Stimulated activated CD4-positive, alpha-beta T cell treated with anti-CD3 and anti-CD28 coated beads, TNF-alpha, amount 100 ng/mL, for 4 hours (primary cell): Measurements from ENCODE around the gene HCK.
"Not testable (repeated sequence)": the region's sequence is repeated elsewhere in the genome, so short reads cannot be mapped to it uniquely, and the experiment has no call there.

Source experiments
- DNase-seq, 3 experiments: peaks; one replicate each; pipeline ENCODE4 v3.0.0-alpha.2; 2020; ENCODE audit warnings: low read depth in 3 of 3

HCK gene

DNA sequence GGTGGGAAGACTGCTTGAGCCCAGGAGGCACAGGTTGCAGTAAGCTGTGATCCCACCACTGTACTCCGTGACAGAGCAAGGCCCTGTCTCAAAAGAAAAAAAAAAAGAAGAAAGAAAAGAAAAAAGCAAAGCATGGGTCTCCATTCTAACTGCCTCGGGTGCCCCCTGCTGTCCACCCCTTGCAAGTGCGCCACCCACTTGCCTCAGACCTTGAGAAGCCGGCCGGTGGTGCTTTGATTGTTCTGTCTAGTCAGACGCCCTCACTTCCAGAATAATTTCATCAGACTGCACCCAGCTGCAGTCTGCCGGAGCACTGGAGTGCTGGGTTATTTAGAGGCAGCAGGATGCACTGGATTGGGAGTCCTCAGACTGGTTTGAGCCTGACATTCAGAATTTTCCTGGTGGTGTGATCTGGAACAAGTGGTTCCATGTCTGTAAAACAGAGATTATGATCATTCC, 39.9 kb downstream of the HCK start:
- DNase-seq = peak; percentile 54 to 62 (median 61)

- DNase-seq = no peak
These were observed 46.7 kb downstream of the HCK start for GRCh38 chr20:32098786-32099185.

GRCh38 chr20:32108814-32109391, 56.9 kb downstream of the HCK start:
- DNase-seq = no peak

DNA sequence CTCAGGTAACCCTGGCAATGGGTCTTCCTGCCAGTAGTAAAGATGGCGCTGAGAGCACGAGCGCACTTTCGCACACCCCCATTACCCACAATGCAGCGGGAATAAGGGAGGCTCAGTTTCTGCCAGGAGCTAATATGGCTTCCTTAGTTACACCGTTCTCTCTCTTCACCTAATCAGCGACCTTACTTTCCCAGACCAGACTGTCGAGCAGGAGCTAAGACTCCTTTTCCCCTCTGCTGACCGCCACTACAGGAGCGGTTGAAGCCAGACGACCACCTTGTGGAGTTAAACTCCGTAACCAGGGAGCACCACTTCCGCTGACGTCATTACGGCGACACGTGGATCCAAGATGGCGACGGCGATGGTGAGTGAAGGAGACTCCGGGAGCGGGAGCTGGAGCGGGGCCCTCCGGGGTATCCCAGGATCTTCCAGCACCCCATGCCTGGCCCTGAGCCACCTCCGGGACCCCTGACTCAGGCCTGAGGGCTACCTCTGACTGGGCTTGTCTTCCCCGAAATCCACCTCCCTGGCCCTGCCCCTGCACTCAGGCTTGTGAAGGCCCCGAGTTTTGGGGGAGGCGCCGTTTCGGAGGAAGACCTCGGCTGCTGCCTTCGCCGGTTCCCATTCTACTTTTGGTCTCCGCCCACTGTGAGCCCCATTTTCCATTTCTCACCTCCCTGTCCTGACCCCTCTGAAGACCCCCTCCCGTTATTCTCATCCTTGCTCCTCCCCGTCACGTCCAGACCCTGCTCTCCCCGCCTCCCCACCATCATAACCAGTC, 57.5 kb downstream of the HCK start, which contains the start of gene TM9SF4:
Gene TM9SF4 (plus strand): TSS at position 323 of the 781 bp plus-strand sequence. CDS start 27 bp downstream, at position 350.
- DNase-seq = peak; percentile 82 to 86 (median 82)

DNA sequence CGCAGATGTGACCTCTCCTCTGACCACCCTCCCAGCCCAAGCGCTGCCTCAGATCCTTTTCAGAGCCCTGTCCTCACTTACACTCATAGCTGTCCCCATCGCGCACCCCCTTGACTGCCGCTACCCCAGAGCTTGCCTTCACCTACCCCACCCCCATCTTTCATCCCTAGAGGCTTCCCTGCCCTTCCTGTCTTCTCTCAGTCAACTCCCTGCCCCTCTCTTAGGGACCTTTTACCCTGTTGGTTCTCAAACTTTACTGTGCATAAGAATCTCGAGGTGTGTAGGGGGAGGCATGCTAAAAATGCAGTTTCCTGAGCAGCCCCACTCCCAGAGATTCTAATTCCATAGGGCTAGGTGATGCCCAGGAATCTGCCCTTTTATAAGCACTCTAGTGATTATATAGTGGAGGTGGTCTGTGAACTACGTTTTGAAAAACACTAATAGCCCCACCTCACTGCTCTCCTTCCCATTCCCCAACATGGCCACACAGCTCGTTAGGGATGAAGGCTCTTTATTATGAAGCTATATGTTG, 58.2 kb downstream of the HCK start:
- DNase-seq = no peak

GRCh38 chr20:32110727-32111126, 58.7 kb downstream of the HCK start:
- DNase-seq = no peak

DNA sequence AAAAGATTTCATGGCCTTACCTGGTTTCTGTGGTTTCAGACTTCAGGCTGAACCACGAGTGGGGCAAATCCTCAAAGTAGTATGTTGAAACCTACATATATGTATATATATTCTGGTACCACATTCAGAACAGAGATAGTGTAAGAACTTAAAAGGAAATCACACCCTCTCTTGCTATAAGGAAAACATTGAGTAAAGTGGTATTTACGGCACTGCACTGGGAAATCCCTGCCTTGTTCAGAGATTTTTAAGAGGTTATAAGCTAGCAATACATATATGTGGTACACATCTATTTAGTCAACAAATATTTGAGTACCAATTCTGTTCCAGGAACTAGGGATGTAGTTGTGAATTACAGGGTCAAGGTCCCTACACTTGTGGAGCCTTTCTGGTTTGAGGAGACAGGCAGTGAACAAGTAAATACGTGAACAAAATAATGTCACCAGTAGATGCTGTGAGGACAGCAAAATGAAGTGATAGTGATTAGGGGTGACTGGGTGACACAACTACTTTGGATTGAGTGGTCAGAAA, 59.2 kb downstream of the HCK start:
- DNase-seq = no peak

GRCh38 chr20:32111753-32112152, 59.7 kb downstream of the HCK start:
- no peak for DNase-seq

- no peak for DNase-seq
These were observed 60.8 kb downstream of the HCK start for GRCh38 chr20:32112841-32113240.

GRCh38 chr20:32113591-32114260, 61.7 kb downstream of the HCK start:
- DNase-seq = no peak

GRCh38 chr20:32114305-32114960, 62.4 kb downstream of the HCK start:
- DNase-seq = no peak

GRCh38 chr20:32115211-32115767, 63.2 kb downstream of the HCK start:
- DNase-seq = no peak

GRCh38 chr20:32116079-32116521, 64.1 kb downstream of the HCK start:
- no peak for DNase-seq

- not testable (repeated sequence) for DNase-seq
These were observed 64.8 kb downstream of the HCK start for GRCh38 chr20:32116796-32117195.

- DNase-seq = not testable (repeated sequence)
These were observed 66.4 kb downstream of the HCK start for GRCh38 chr20:32118427-32118826.

DNA sequence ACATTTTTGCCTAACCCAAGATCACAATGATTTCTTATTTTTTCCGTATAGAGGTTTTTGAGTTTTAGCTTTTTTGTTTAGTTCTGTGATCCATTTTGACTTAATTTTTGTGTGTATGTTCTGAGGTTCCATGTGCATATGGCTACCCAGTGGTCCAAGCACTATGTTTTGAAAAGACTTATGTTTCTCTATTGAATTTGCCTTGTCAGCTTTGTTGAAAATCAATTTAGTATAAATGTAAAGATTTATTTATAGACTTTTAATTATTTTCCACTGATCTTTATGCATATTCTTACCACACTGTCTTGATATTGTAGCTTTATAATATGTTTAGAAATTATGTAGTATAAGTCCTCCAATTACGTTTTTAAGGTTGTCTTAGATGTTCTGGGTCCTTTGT, 67.7 kb downstream of the HCK start:
- no peak for DNase-seq

GRCh38 chr20:32121908-32122307, 69.9 kb downstream of the HCK start:
- DNase-seq = not testable (repeated sequence)

- no peak for DNase-seq
These were observed 71.0 kb downstream of the HCK start for GRCh38 chr20:32123088-32123487.

DNA sequence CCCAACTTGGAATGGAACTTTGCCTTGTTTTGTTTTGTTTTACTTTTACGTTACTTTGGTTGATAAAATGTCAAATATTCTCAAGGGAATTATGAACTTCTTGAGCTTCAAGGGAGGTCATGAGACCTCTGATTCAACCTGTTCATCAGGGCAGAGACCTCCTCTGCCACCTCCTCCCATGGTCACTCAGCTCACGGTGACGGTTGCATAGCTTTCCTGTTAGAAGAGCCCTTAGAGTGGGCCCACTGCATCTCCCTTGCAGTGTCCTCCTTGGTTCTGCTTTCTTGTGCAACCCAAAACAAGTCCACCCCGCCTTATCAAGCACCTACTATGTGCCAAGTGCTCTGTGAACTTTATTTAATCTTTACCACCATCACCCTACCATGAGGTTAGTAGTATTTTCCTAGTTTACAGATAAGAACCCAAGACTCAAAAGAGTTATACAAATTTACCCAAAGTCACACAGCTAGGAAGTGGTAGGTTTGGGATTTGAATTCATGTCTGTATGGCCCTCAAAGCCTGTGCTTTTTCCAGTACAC, 72.9 kb downstream of the HCK start:
- DNase-seq = no peak

DNA sequence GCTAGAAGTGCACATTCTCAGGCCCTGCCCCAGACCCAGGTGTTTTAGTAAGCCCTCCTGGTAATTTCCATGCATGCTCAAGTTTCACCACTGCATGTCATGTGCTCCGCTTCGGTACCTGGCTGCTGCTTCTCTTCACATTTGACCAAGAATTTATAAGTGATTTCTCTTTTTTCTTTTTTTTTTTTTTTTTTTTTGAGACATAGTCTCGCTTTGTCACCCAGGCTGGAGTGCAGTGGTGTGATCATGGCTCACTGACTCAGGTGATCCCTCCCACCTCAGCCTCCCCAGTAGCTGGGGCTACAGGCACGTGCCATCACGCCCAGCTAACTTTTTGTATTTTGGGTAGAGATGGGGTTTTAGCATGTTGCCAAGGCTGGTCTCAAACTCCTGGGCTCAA, 73.5 kb downstream of the HCK start:
- no peak for DNase-seq

DNA sequence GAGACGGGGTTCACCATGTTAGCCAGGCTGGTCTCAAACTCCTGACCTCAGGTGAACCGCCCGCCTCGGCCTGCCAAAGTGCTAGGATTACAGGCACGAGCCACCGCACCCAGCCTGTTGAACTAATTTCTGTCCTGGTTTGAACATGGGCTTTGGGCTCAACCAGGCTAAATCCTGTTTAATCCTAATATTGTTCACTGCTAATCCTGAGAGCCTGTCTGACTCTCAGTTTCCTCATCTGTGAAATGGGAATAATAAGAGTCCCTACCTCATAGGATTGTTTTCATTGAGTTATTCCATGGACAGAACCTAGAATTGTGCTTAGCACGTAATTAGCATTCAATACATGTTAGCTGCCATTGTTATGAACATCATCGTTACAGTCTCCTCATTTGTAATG, 74.9 kb downstream of the HCK start:
- DNase-seq = no peak
